HG03571 (cell line): Measurements from ENCODE around the gene SRSF1.
A peak's percentile ranks its signal among the peaks of the same experiment; 100 is the strongest.
"Not testable (repeated sequence)": the region's sequence is repeated elsewhere in the genome, so short reads cannot be mapped to it uniquely, and the experiment has no call there.

Experiments
- ATAC-seq: cut with Tn5 transposase; IDR thresholded peaks from one replicate; pipeline ENCODE4 v1.9.1; 2021; ENCODE audit not compliant: unreplicated experiment

Gene SRSF1

GRCh38 chr17:57966246-57966645 is 40.8 kb downstream of the SRSF1 start:
- ATAC-seq, result no peak

- ATAC-seq, result no peak
Measured at GRCh38 chr17:57965521-57966160, 41.4 kb downstream of the SRSF1 start.

- ATAC-seq, result no peak
Measured at GRCh38 chr17:57963149-57963511, 43.9 kb downstream of the SRSF1 start.

- no peak for ATAC-seq
Measured at GRCh38 chr17:57962279-57963148, 44.5 kb downstream of the SRSF1 start.

GRCh38 chr17:57959929-57960328 is 47.1 kb downstream of the SRSF1 start:
- no peak for ATAC-seq

GRCh38 chr17:57958391-57958790 is 48.7 kb downstream of the SRSF1 start:
- not testable (repeated sequence) for ATAC-seq

GRCh38 chr17:57957886-57958285 is 49.2 kb downstream of the SRSF1 start:
- ATAC-seq, result no peak

- no peak for ATAC-seq
Measured at GRCh38 chr17:57957120-57957850, 49.8 kb downstream of the SRSF1 start.

- ATAC-seq, result peak; percentile 47
Measured at GRCh38 chr17:57956291-57957119, 50.5 kb downstream of the SRSF1 start.

- peak; percentile 48 for ATAC-seq
Measured at GRCh38 chr17:57955183-57955931, 51.7 kb downstream of the SRSF1 start, which contains the start of gene CUEDC1. CUEDC1 (minus strand) TSS chr17:57955412; CDS start chr17:57885564, 69,848 bp downstream.

- ATAC-seq, result no peak
Measured at GRCh38 chr17:57954397-57955182, 52.5 kb downstream of the SRSF1 start.

- ATAC-seq, result no peak
Measured at GRCh38 chr17:57953705-57954396, 53.2 kb downstream of the SRSF1 start.
